Suprapubic skin (tissue), 4 donors: Measurements from ENCODE around the gene LPP. TPM values are rescaled to one million over a fixed set of nuclear protein-coding genes. Genes with fewer than 3 reads are reported as not detected.

Source experiments
- DNase-seq, 2 donors: peaks; one replicate each; pipeline ENCODE4 v3.0.0-alpha.2; 2019; ENCODE audit warnings: low spot score in 2 of 2
- H3K27ac ChIP-seq: fragments of 200-600 bp; sonication (generic); one replicate; pipeline ENCODE4 v1.5.1; 2019
- H3K27me3 ChIP-seq: fragments of 200-600 bp; sonication (generic); one replicate; pipeline ENCODE4 v1.5.1; 2019
- H3K36me3 ChIP-seq: fragments of 200-600 bp; sonication (generic); one replicate; pipeline ENCODE4 v1.5.1; 2019
- H3K4me1 ChIP-seq: fragments of 200-600 bp; sonication (generic); one replicate; pipeline ENCODE4 v1.5.1; 2019
- H3K4me3 ChIP-seq: fragments of 200-600 bp; sonication (generic); one replicate; pipeline ENCODE4 v1.5.1; 2019; ENCODE audit warnings: mild to moderate bottlenecking
- H3K9me3 ChIP-seq: fragments of 200-600 bp; sonication (generic); one replicate; pipeline ENCODE4 v1.5.1; 2019
- EP300 ChIP-seq: sonication (generic); formaldehyde crosslinking; IDR thresholded peaks from one replicate; pipeline ENCODE4 v1.6.1; 2017; ENCODE audit warnings: antibody characterized with exemption
- POLR2A ChIP-seq, 2 donors: fragments of 450-650 bp; IDR thresholded peaks; one replicate each; pipeline ENCODE4 v1.6.1; 2017; ENCODE audit warnings: antibody characterized with exemption in 2 of 2, mild to moderate bottlenecking in 2 of 2, moderate library complexity in 2 of 2
- POLR2AphosphoS5 ChIP-seq, 3 donors: sonication (generic); formaldehyde crosslinking; IDR thresholded peaks; one replicate each; pipeline ENCODE4 v1.6.1; 2017; ENCODE audit warnings: antibody characterized with exemption in 3 of 3
- WGBS: methylation state at CpG from one replicate; pipeline ENCODE4 v1.1.5; 2018; 5-methylcytosine and 5-hydroxymethylcytosine counted together
- total RNA-seq, 4 donors: library from RNA; depleted of rRNA; stranded (reverse); fragments of >200 nt; gene quantifications; one replicate each; pipeline ENCODE4 v1.1.0, GENCODE V29; 2016
- TF ChIP-seq, protein P1 (sequence below), 2 donors: fragments of 200-600 bp in 1 of 2; fragments of 450-650 bp in 1 of 2; sonication (generic) in 1 of 2; IDR thresholded peaks; one replicate each; pipeline ENCODE4 v1.5.1; 2016 to 2019; ENCODE audit warnings: antibody characterized with exemption in 2 of 2, mild to moderate bottlenecking in 1 of 2, moderate library complexity in 1 of 2

Gene LPP
- total RNA-seq, 4 donors from 2014 or later: 56.8 to 127 (median 84.2) TPM

DNA sequence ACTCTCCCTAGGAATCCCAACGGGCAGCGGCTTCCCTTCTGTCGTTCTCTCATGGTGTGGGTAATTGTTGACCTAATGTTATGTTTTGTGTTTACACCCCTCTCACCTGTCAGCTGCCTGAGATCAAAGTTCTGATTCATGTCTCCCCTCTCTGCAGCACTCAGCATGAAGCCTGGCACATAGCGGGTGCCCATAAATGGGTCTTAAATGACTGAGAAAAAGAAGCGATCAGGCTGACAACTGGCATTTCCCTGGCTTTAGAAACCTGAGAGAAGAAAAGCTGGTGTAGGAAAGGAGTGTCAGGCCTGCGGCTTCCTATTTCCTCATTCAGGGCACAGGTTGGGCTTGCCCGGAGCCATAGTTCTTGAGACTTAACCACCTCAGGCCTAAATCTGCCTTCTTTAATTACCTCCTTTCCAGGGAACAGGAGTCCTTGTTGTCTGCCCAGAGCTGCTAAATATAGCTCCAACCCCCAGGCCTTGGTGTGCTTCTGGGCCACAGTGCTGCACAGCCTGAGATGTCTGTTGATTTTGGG lies 31.8 kb downstream of the LPP start:
- DNase-seq: no peak
- Histone ChIP-seq H3K9me3 (no peaks in the 10 kb centered on the region), H3K27me3 (no peaks in the 10 kb centered on the region), H3K36me3 (peaks cover 2% of the 10 kb centered on the region), H3K27ac (no peak overlapping the region), H3K4me1 (peaks cover 23% of the 10 kb centered on the region), H3K4me3 (no peak overlapping the region)
- WGBS: 66% methylated on average over 7 of the region's 7 CpGs
- no peak for TF ChIP-seq EP300
- TF ChIP-seq, protein P1, sequence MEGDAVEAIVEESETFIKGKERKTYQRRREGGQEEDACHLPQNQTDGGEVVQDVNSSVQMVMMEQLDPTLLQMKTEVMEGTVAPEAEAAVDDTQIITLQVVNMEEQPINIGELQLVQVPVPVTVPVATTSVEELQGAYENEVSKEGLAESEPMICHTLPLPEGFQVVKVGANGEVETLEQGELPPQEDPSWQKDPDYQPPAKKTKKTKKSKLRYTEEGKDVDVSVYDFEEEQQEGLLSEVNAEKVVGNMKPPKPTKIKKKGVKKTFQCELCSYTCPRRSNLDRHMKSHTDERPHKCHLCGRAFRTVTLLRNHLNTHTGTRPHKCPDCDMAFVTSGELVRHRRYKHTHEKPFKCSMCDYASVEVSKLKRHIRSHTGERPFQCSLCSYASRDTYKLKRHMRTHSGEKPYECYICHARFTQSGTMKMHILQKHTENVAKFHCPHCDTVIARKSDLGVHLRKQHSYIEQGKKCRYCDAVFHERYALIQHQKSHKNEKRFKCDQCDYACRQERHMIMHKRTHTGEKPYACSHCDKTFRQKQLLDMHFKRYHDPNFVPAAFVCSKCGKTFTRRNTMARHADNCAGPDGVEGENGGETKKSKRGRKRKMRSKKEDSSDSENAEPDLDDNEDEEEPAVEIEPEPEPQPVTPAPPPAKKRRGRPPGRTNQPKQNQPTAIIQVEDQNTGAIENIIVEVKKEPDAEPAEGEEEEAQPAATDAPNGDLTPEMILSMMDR (IDR thresholded peaks at IDR 0.05): no peak

DNA sequence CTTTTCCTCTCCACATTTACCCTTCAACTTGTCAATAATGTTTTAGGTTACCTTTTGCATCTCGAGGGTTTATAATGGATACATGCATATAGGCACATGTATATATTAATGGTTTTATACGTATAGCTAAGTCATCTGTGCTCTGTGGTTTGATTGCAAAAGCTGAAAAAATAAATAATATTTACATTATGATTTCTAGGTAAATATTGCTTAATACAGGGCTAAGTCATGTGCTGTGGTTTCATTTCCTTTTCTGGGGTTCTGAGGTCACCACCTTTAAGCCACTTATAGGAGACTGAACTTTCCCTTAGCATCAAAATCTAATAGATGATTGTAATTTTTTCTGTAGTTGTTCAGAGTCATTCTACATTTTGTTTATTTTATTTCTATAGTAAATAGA lies 33.1 kb downstream of the LPP start:
- Histone ChIP-seq H3K4me1 (peaks cover 23% of the 10 kb centered on the region), H3K36me3 (peaks cover 2% of the 10 kb centered on the region), H3K9me3 (no peaks in the 10 kb centered on the region), H3K27ac (no peak overlapping the region), H3K4me3 (no peak overlapping the region), H3K27me3 (no peaks in the 10 kb centered on the region)
- whole genome bisulfite sequencing: 82% methylated on average over 2 of the region's 2 CpGs
- no peak for DNase-seq
- no peak for TF ChIP-seq POLR2AphosphoS5 (IDR thresholded peaks at IDR 0.05)
- no peak for TF ChIP-seq POLR2A (IDR thresholded peaks at IDR 0.05)
- TF ChIP-seq, protein P1 (IDR thresholded peaks at IDR 0.05): no peak
- no peak for TF ChIP-seq EP300

DNA sequence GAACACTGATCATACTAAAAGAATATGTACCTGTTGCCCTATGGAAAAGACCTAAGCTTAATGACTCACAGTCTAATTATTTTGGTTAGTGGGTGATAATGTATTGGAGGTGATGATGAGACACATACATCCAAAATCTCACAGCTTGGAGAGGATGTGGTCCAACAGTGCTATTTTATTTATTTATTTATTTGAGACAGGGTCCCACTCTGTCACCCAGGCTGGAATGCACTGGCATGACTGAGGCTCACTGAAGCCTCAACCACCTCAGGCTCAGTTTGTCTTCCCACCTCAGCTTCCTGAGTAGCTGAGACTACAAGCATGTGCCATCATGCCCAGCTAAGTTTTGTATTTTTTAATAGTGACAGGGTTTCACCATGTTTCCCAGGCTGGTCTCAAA lies 35.0 kb downstream of the LPP start:
- Histone ChIP-seq H3K27me3 (no peaks in the 10 kb centered on the region), H3K9me3 (no peaks in the 10 kb centered on the region), H3K27ac (no peak overlapping the region), H3K4me3 (no peak overlapping the region), H3K36me3 (peaks cover 2% of the 10 kb centered on the region), H3K4me1 (peaks cover 23% of the 10 kb centered on the region)
- no peak for DNase-seq
- TF ChIP-seq, protein P1 (IDR thresholded peaks at IDR 0.05): no peak

DNA sequence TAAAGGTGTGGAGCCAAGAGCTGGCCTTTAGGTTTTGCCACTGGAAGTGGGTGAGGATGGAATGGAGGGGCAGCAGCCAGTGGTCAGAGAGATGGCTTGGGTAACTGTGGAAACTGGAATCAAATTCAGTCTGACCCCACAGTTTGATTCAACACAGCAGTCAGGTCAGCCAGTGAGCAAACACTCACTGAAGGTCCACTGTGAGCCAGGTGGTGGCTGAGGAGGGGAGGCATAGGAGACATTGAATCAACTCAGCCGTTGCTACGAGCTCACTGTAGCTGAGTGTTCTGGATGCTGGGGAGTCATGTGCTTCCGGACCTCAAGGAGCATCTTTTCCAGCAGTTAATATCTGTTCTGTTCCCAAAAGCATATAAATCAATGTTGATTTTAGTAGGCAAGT lies 37.5 kb downstream of the LPP start:
- H3K9me3 ChIP-seq: no peaks in the 10 kb centered on the region
- H3K36me3 ChIP-seq: peaks cover 2% of the 10 kb centered on the region
- WGBS: 95% methylated on average over 3 of the region's 3 CpGs
- no peaks in the 10 kb centered on the region for H3K27me3 ChIP-seq
- no peak overlapping the region for H3K4me3 ChIP-seq
- H3K4me1 ChIP-seq: peaks cover 7% of the 10 kb centered on the region
- no peak overlapping the region for H3K27ac ChIP-seq
- DNase-seq: no peak
- TF ChIP-seq, protein P1 (IDR thresholded peaks at IDR 0.05): no peak
- TF ChIP-seq POLR2AphosphoS5 (IDR thresholded peaks at IDR 0.05) (no peak), POLR2A (IDR thresholded peaks at IDR 0.05) (no peak), EP300 (no peak)

DNA sequence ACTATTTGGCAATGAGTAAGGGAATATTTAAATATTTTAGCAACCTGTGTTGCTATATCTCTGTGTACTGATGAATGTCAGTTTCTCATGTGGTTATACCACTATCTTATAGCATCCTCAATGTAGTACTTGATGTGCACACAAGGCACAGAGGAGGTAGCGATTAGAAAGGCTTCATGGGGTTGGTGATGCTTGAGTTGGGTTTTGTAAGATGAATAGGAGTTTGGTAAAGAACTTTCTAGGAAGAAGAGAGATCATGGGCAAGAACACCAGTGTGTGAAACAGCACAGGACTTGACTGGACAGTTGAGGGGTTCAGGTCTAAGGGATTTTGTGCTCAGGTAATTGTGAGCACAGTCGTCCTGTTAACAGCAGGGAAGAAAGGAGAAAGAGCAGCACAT lies 38.1 kb downstream of the LPP start:
- H3K4me1 ChIP-seq: peaks cover 1% of the 10 kb centered on the region
- H3K27ac ChIP-seq: no peak overlapping the region
- no peaks in the 10 kb centered on the region for H3K9me3 ChIP-seq
- H3K27me3 ChIP-seq: no peaks in the 10 kb centered on the region
- H3K36me3 ChIP-seq: peaks cover 2% of the 10 kb centered on the region
- no peak for DNase-seq
- H3K4me3 ChIP-seq: no peak overlapping the region
- no peak for TF ChIP-seq POLR2AphosphoS5 (IDR thresholded peaks at IDR 0.05)
- no peak for TF ChIP-seq POLR2A (IDR thresholded peaks at IDR 0.05)
- TF ChIP-seq, protein P1 (IDR thresholded peaks at IDR 0.05): no peak
- no peak for TF ChIP-seq EP300
- WGBS: 96% methylated on average over 2 of the region's 2 CpGs
